Skeletal muscle satellite cell (primary cell): ENCODE measurements around the gene NRM.

Source experiments
- H3K27me3 ChIP-seq: 2 replicates; pipeline ENCODE4 v1.7.0; 2013; ENCODE audit warnings: low read length; ENCODE audit not compliant: control insufficient read depth, insufficient read depth
- H3K36me3 ChIP-seq: 2 replicates; pipeline ENCODE4 v1.7.0; 2013; ENCODE audit warnings: mild to moderate bottlenecking, control low read depth, low read length; ENCODE audit not compliant: insufficient read depth
- H3K4me1 ChIP-seq: 2 replicates; pipeline ENCODE4 v1.7.0; 2013; ENCODE audit warnings: low read length; ENCODE audit not compliant: control insufficient read depth, insufficient read depth
- H3K4me2 ChIP-seq: 2 replicates; pipeline ENCODE4 v1.7.0; 2013; ENCODE audit warnings: mild to moderate bottlenecking, low read length
- H3K4me3 ChIP-seq: 2 replicates; pipeline ENCODE4 v1.7.0; 2013; ENCODE audit warnings: low read length
- H3K9ac ChIP-seq: 2 replicates; pipeline ENCODE4 v1.7.0; 2013; ENCODE audit warnings: mild to moderate bottlenecking, low read depth, low read length, moderate library complexity
- H3K9me3 ChIP-seq: replicated peaks from 2 replicates; pipeline ENCODE4 v1.7.0; 2013; ENCODE audit warnings: mild to moderate bottlenecking, control low read depth, low read length

NRM gene

GRCh38 chr6:30685157-30686008 is 5.4 kb downstream of the NRM start:
- peak overlapping the region; percentile 99 for H3K4me2 ChIP-seq
- peaks cover 48% of the 10 kb centered on the region for H3K4me1 ChIP-seq
- no peaks in the 10 kb centered on the region for H3K9me3 ChIP-seq
- H3K4me3 ChIP-seq = peak overlapping the region; percentile 95
- H3K9ac ChIP-seq = peak overlapping the region; percentile 96
- H3K27me3 ChIP-seq = no peaks in the 10 kb centered on the region
- H3K36me3 ChIP-seq = peaks cover 39% of the 10 kb centered on the region

GRCh38 chr6:30684386-30685156 is 6.2 kb downstream of the NRM start:
- Histone ChIP-seq H3K27me3 (no peaks in the 10 kb centered on the region), H3K9ac (peak overlapping the region; percentile 96), H3K4me3 (peak overlapping the region; percentile 95), H3K4me1 (peaks cover 48% of the 10 kb centered on the region), H3K9me3 (no peaks in the 10 kb centered on the region), H3K36me3 (peaks cover 47% of the 10 kb centered on the region), H3K4me2 (peak overlapping the region; percentile 99)

- Histone ChIP-seq H3K4me1 (peaks cover 46% of the 10 kb centered on the region), H3K36me3 (peaks cover 49% of the 10 kb centered on the region), H3K9ac (peak overlapping the region; percentile 96), H3K4me3 (peak overlapping the region; percentile 95), H3K4me2 (peak overlapping the region; percentile 99), H3K9me3 (no peaks in the 10 kb centered on the region), H3K27me3 (no peaks in the 10 kb centered on the region)
Measured at GRCh38 chr6:30683980-30684338, 6.8 kb downstream of the NRM start.

- H3K4me3 ChIP-seq = peak overlapping the region; percentile 95
- H3K9me3 ChIP-seq = no peaks in the 10 kb centered on the region
- H3K4me1 ChIP-seq = peaks cover 41% of the 10 kb centered on the region
- peak overlapping the region; percentile 96 for H3K9ac ChIP-seq
- no peaks in the 10 kb centered on the region for H3K27me3 ChIP-seq
- H3K4me2 ChIP-seq = peak overlapping the region; percentile 99
- H3K36me3 ChIP-seq = peaks cover 54% of the 10 kb centered on the region
Measured at GRCh38 chr6:30683183-30683979, 7.4 kb downstream of the NRM start.

GRCh38 chr6:30682143-30683117 is 8.4 kb downstream of the NRM start:
- Histone ChIP-seq H3K4me1 (peaks cover 35% of the 10 kb centered on the region), H3K4me2 (peak overlapping the region; percentile 99), H3K27me3 (no peaks in the 10 kb centered on the region), H3K36me3 (peaks cover 61% of the 10 kb centered on the region), H3K4me3 (peak overlapping the region; percentile 95), H3K9me3 (no peaks in the 10 kb centered on the region), H3K9ac (peak overlapping the region; percentile 96)

- Histone ChIP-seq H3K4me3 (peak overlapping the region; percentile 95), H3K4me2 (peak overlapping the region; percentile 99), H3K27me3 (no peaks in the 10 kb centered on the region), H3K36me3 (peaks cover 67% of the 10 kb centered on the region), H3K9ac (peak overlapping the region; percentile 96), H3K9me3 (no peaks in the 10 kb centered on the region), H3K4me1 (peaks cover 35% of the 10 kb centered on the region)
Measured at GRCh38 chr6:30681766-30682142, 9.0 kb downstream of the NRM start.

DNA sequence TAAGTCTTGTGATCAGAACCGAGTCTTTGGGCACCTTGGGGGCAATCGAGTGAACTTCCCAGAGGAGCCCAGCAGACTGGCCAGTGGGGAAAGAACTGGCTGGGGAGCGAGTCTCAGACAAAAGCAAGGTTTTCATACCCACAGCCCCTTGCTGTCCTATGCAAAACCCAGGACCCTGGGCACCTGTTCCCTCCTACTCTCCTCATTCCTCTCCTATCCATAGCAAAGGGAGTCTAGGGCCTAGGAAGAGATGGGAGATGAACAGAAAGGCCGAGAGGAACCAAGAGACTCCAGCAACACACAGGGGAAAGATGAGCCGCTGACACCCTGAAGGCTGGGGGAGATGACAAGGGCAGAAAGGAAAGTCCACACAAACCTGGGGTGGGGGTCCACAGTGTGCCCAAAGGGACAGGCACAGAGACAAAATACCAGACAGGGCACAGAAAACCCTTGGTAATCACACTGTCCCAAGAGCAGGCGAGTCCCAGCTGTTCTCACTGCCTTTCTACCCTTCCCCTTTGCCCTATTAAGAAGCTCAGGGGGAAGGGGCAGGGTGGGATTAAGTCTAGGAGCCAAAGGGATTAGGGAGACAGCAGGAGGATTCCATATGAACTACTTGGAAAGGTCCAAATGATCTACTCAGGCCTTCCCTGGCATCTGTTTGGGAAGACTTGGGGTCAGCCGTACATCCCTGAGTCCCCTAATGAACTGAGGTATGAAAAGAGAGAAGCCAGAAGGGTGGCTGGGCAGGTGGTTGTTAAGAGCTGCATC is 10.8 kb downstream of the NRM start:
- Histone ChIP-seq H3K4me1 (peaks cover 31% of the 10 kb centered on the region), H3K9me3 (no peaks in the 10 kb centered on the region), H3K4me2 (peak overlapping the region; percentile 70), H3K9ac (peak overlapping the region; percentile 53), H3K36me3 (peaks cover 69% of the 10 kb centered on the region), H3K27me3 (no peaks in the 10 kb centered on the region), H3K4me3 (peak overlapping the region; percentile 55)

DNA sequence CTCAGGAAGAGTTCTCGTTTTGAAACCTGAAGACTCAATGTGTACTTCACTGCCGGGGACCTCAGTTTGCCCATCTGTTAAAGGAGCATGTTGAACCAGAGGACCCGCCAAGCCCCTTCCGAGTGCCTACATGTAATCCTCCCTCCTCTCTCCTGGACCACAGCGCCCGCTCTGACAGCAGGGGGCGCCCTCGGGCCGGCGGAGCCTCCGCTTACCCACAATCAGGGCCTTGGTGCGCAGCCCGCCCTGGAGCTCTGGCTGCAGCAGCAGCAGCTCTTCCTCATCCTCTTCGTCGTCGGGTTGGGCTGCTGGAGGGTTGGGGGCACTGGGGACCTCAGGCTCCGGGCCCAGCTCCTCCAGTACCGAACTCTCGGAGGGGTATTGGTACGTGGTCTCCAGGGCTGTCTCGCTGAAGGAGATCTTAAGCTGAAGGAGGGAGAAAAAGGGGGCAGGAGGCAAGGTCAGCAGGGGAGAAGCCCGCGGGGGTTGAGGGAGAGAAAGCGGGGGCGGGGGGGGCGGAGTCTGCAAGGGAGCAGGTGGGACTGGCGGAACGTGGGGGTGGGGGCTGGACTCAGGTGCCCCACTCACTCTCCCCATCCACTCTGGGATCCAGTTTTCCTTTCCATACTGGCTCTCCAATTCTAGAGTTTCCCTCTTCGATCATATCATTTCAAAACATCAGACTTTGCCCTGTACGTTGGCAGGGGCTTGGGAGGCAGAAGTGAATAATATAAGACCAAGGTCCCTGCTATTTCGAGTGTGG is 11.6 kb downstream of the NRM start:
- no peaks in the 10 kb centered on the region for H3K27me3 ChIP-seq
- H3K4me3 ChIP-seq = peak overlapping the region; percentile 55
- peak overlapping the region; percentile 53 for H3K9ac ChIP-seq
- peaks cover 64% of the 10 kb centered on the region for H3K36me3 ChIP-seq
- H3K9me3 ChIP-seq = no peaks in the 10 kb centered on the region
- H3K4me1 ChIP-seq = peaks cover 30% of the 10 kb centered on the region
- H3K4me2 ChIP-seq = peak overlapping the region; percentile 70

DNA sequence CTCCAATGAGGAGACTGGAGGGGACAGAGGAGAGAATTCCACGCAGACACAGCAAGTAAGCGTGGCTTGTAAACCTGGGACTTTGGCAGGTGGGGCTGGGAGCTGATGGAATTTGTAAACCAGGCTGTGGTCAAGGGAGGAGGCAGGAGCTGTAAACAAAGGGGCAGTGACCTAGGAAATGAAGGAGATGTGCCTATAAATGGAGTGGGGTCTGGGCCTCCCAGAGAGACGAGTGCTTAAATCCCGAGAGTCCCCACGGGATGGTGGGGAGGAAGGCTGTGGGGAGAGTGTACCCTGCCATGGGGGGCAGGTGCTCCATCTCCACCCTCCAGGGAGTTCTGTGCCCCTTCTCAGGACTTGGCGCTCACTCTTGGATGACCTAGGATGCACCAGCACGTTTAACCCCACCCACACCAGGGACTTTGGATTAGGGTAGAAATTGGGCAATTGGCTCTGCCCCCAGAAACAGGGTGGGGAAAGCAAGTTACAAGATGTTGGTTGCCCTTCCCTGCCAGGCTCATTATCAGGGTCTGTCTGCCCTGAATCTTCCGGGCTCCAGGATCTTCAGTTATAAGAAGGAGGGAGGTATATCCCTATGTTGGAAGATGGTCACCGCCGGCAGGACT is 14.0 kb downstream of the NRM start:
- Histone ChIP-seq H3K36me3 (peaks cover 49% of the 10 kb centered on the region), H3K4me2 (no peak overlapping the region), H3K9me3 (no peaks in the 10 kb centered on the region), H3K4me1 (peaks cover 24% of the 10 kb centered on the region), H3K4me3 (no peak overlapping the region), H3K27me3 (no peaks in the 10 kb centered on the region), H3K9ac (no peak overlapping the region)
